Measurements from ENCODE around the gene TBCD.

The TBCD gene

DNA sequence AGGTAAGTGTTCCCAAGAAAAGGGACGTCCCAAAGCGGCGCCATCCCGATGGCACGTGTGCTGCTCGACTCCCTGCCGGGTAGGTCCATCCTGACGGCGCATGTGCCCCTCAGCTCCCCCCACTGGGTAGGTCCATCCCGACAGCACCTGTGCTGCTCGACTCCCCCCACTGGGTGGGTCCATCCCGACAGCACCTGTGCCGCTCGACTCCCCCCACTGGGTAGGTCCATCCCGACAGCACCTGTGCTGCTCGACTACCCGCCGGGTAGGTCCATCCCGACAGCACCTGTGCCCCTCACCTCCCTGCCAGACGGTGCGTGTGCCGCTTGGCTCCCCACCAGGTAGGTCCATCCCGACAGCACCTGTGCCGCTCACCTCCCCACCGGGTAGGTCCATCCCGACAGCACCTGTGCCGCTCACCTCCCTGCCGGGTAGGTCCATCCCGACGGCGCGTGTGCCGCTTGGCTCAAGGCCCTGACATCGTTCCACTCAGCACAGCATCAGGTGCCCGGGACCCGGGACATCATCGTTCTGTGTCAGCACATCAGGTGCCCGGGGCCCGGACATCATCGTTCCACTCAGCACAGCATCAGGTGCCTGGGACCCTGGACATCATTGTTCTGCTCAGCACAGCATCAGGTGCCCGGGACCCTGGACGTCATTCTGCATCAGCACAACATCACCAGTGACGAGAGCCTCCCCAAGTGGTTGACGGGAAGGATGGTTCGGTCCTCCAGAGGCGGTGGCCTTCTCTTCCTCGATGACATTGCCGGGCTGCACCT, 22.2 kb upstream of the TBCD start (continued):
- TF ChIP-seq, protein P1, sequence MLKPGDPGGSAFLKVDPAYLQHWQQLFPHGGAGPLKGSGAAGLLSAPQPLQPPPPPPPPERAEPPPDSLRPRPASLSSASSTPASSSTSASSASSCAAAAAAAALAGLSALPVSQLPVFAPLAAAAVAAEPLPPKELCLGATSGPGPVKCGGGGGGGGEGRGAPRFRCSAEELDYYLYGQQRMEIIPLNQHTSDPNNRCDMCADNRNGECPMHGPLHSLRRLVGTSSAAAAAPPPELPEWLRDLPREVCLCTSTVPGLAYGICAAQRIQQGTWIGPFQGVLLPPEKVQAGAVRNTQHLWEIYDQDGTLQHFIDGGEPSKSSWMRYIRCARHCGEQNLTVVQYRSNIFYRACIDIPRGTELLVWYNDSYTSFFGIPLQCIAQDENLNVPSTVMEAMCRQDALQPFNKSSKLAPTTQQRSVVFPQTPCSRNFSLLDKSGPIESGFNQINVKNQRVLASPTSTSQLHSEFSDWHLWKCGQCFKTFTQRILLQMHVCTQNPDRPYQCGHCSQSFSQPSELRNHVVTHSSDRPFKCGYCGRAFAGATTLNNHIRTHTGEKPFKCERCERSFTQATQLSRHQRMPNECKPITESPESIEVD (tag by site-specific recombination; IDR thresholded peaks at IDR 0.05) = no peak

DNA sequence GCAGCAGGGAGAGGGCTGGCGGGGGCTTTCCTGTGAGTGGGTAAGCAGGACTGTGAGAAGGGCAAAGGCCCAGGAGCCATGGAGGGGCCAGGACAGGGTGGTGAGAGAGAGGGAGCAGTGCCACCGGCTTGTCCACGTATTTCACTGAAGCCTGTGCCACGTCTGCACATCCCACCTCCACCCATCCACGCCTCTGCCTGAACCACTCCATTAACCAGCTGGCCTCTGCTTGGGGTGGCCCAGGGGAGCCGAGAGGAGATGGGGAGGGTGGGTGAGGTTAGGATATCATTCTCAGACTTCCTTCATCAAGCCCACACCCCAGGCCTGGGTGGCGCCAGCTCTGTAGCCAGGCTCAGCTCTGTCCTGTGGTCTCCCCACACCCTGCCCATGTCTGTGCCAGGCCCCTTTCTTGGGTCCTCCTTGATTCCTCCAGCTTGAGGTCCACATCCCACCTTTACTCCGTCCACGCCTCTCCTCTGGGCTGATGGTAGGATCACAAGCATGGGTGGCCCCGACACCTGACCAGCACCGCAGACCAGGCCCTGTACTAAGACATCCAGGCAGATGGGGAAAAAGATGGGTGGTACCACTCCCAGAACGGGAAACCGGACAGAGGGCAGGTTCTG, 19.6 kb upstream of the TBCD start:
- Histone ChIP-seq H3K9me3 (ENCODE audit: control insufficient read depth, insufficient read depth, low read depth, low read length) (no peaks in the 10 kb centered on the region), H3K4me3 (ENCODE audit: low read depth, low read length) (no peak overlapping the region), H3K36me3 (ENCODE audit: control insufficient read depth in 2 of 2, insufficient read depth in 1 of 2, low read length in 2 of 2) (peaks cover 6 to 58% of the 10 kb centered on the region in 2 experiments; a peak in 2 of 3 replicates), H3K4me1 (ENCODE audit: control insufficient read depth, insufficient read depth, low read length) (no peaks in the 10 kb centered on the region), H3K27ac (ENCODE audit: extremely low read depth, low read depth, low read length) (no peak overlapping the region)
- TF ChIP-seq ZNF292 (tag by site-specific recombination; IDR thresholded peaks at IDR 0.05; ENCODE audit: borderline replicate concordance, low read depth) = no peak
- ChIA-PET POLR2A (interaction anchor here (0.6 to 1.6 kb wide), 3 partner anchors 15 to 409 kb away, joined by 3 to 4 read pairs (median 3); partner anchors contain the start of gene FN3KRP), CTCF (interaction anchor here (0.6 to 1.8 kb wide), 2 partner anchors 10 to 120 kb away, joined by 3 to 6 read pairs; no protein-coding TSS in a partner anchor)

DNA sequence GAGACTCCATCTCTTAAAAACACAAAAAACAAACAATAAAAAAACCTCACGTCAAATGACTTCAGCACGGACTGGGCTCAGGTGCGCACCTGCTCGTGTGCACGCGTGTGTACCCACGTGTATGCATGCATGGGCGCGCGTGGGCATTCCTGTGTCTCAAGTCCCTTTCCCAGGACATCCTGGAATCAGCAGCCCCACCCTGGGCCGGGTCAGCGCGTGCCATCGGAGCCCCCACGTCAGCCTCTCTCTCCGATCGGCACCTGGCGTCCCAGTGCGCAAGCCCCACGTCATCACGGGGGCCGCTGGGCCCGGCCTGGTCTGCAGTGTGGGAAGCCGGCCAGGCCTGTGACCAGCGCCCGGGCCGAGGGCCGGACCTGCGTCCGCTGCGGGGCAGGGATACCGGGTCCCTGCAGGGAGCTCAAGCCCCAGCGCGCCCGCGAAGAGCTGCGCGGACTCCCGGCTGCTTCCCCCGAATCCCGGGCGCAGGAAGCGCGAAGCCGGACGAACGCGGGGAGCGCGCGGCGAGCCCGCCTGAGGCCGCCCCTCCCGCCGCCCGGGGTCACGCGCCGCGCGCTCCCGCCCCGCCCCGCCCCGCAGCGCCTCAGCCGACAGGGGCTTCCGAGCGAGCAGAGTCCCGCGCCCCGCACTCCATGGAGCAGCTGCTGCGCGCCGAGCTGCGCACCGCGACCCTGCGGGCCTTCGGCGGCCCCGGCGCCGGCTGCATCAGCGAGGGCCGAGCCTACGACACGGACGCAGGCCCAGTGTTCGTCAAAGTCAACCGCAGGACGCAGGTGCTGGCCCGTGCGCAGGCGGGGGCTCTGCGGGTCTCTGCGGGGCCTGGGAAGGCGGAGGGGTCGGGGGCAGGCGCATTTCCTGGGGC, 16.6 kb upstream of the TBCD start, which contains the start of gene FN3K:
Gene FN3K (plus strand): TSS at position 629 of the 880 bp plus-strand sequence. CDS start 22 bp downstream, at position 651.
- CTCF ChIA-PET = no interaction called here
- TF ChIP-seq ZNF561 (tag by site-specific recombination; IDR thresholded peaks at IDR 0.05; ENCODE audit: borderline replicate concordance) (no peak), ZNF610 (tag by site-specific recombination; IDR thresholded peaks at IDR 0.05; ENCODE audit: borderline replicate concordance) (no peak), OVOL3 (tag by site-specific recombination; IDR thresholded peaks at IDR 0.05) (no peak), ZNF274 (IDR thresholded peaks at IDR 0.05; ENCODE audit: low read length) (no peak), ZNF274 (tag by site-specific recombination; IDR thresholded peaks at IDR 0.05; ENCODE audit: borderline replicate concordance) (no peak), ZNF571 (tag by site-specific recombination; IDR thresholded peaks at IDR 0.05) (no peak), ZNF529 (tag by site-specific recombination; IDR thresholded peaks at IDR 0.05; ENCODE audit: insufficient replicate concordance) (no peak), ZNF629 (tag by site-specific recombination; IDR thresholded peaks at IDR 0.05) (no peak), ZNF792 (tag by site-specific recombination; IDR thresholded peaks at IDR 0.05) (no peak), ZNF169 (tag by site-specific recombination; IDR thresholded peaks at IDR 0.05) (no peak), ZNF660 (tag by site-specific recombination; IDR thresholded peaks at IDR 0.05) (no peak), ZNF521 (tag by site-specific recombination; IDR thresholded peaks at IDR 0.05) (no peak)
- TF ChIP-seq, protein P2, sequence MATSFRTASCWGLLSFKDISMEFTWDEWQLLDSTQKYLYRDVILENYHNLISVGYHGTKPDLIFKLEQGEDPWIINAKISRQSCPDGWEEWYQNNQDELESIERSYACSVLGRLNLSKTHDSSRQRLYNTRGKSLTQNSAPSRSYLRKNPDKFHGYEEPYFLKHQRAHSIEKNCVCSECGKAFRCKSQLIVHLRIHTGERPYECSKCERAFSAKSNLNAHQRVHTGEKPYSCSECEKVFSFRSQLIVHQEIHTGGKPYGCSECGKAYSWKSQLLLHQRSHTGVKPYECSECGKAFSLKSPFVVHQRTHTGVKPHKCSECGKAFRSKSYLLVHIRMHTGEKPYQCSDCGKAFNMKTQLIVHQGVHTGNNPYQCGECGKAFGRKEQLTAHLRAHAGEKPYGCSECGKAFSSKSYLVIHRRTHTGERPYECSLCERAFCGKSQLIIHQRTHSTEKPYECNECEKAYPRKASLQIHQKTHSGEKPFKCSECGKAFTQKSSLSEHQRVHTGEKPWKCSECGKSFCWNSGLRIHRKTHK (tag by site-specific recombination; IDR thresholded peaks at IDR 0.05) = no peak
- TF ChIP-seq, protein P3, sequence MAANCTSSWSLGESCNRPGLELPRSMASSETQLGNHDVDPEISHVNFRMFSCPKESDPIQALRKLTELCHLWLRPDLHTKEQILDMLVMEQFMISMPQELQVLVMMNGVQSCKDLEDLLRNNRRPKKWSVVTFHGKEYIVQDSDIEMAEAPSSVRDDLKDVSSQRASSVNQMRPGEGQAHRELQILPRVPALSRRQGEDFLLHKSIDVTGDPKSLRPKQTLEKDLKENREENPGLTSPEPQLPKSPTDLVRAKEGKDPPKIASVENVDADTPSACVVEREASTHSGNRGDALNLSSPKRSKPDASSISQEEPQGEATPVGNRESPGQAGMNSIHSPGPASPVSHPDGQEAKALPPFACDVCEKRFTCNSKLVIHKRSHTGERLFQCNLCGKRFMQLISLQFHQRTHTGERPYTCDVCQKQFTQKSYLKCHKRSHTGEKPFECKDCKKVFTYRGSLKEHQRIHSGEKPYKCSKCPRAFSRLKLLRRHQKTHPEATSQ (tag by site-specific recombination; IDR thresholded peaks at IDR 0.05) = no peak
- TF ChIP-seq, protein P4, sequence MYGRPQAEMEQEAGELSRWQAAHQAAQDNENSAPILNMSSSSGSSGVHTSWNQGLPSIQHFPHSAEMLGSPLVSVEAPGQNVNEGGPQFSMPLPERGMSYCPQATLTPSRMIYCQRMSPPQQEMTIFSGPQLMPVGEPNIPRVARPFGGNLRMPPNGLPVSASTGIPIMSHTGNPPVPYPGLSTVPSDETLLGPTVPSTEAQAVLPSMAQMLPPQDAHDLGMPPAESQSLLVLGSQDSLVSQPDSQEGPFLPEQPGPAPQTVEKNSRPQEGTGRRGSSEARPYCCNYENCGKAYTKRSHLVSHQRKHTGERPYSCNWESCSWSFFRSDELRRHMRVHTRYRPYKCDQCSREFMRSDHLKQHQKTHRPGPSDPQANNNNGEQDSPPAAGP (tag by site-specific recombination; IDR thresholded peaks at IDR 0.05) = no peak
- TF ChIP-seq, protein P5, sequence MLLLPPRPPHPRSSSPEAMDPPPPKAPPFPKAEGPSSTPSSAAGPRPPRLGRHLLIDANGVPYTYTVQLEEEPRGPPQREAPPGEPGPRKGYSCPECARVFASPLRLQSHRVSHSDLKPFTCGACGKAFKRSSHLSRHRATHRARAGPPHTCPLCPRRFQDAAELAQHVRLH (tag by site-specific recombination; IDR thresholded peaks at IDR 0.05) = no peak
- TF ChIP-seq, protein P6, sequence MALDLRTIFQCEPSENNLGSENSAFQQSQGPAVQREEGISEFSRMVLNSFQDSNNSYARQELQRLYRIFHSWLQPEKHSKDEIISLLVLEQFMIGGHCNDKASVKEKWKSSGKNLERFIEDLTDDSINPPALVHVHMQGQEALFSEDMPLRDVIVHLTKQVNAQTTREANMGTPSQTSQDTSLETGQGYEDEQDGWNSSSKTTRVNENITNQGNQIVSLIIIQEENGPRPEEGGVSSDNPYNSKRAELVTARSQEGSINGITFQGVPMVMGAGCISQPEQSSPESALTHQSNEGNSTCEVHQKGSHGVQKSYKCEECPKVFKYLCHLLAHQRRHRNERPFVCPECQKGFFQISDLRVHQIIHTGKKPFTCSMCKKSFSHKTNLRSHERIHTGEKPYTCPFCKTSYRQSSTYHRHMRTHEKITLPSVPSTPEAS (tag by site-specific recombination; IDR thresholded peaks at IDR 0.05) = no peak

More for the DNA sequence above, 16.6 kb upstream of the TBCD start, which contains the start of gene FN3K:
- POLR2A ChIA-PET = no interaction called here
- Histone ChIP-seq H3K4me1 (ENCODE audit: control insufficient read depth, insufficient read depth, low read length) (no peaks in the 10 kb centered on the region), H3K4me3 (ENCODE audit: low read depth, low read length) (peak within 1 kb of the TSS; percentile 31), H3K9me3 (ENCODE audit: control insufficient read depth, insufficient read depth, low read depth, low read length) (no peaks in the 10 kb centered on the region), H3K36me3 (ENCODE audit: control insufficient read depth in 2 of 2, insufficient read depth in 1 of 2, low read length in 2 of 2) (peaks cover 7 to 40% of the 10 kb centered on the region in 2 experiments; a peak in 2 of 3 replicates), H3K27ac (ENCODE audit: extremely low read depth, low read depth, low read length) (no peak within 1 kb of the TSS)

All from HEK293 (cell line).